Natural killer cell (primary cell): ENCODE measurements around the gene SMC6. TPM values are rescaled to one million over a fixed set of nuclear protein-coding genes. Genes with fewer than 3 reads are reported as not detected.

ENCODE experiments used
- ATAC-seq, 3 donors: fragments of 150-1000 bp in 2 of 3; fragments of 200-7000 bp in 1 of 3; cut with Tn5 transposase; 1 replicate in 1 of 3; 2 replicates in 2 of 3; pipeline ENCODE4 v1.10.0; 2021; ENCODE audit warnings: mild to moderate bottlenecking in 2 of 3, moderate library complexity in 2 of 3
- DNase-seq, 2 donors: peaks; one replicate each; pipeline versions ENCODE4 v3.0.0 to v3.0.0-alpha.2; 2013 to 2021; ENCODE audit warnings: mixed read lengths in 1 of 2
- H3K27ac ChIP-seq: one replicate; pipeline ENCODE4 v1.5.1; 2013; ENCODE audit warnings: mild to moderate bottlenecking, low read length
- H3K27me3 ChIP-seq: one replicate; pipeline ENCODE4 v1.6.1; 2013; ENCODE audit warnings: low read length; ENCODE audit not compliant: control insufficient read depth, insufficient read depth
- H3K36me3 ChIP-seq: one replicate; pipeline ENCODE4 v1.6.1; 2013; ENCODE audit warnings: low read length; ENCODE audit not compliant: control insufficient read depth, insufficient read depth
- H3K4me1 ChIP-seq: one replicate; pipeline ENCODE4 v1.6.1; 2013; ENCODE audit warnings: low read length; ENCODE audit not compliant: control insufficient read depth, insufficient read depth
- H3K4me3 ChIP-seq: one replicate; pipeline ENCODE4 v1.5.1; 2013; ENCODE audit warnings: low read length
- H3K9me3 ChIP-seq: one replicate; pipeline ENCODE4 v1.6.1; 2013; ENCODE audit warnings: low read length; ENCODE audit not compliant: control insufficient read depth, insufficient read depth
- H3K27ac Mint-ChIP-seq, 2 donors: one replicate each; pipeline ENCODE4 v1.8.0; 2022; ENCODE audit warnings: mild to moderate bottlenecking in 2 of 2, mixed read lengths in 2 of 2, moderate library complexity in 1 of 2
- H3K27me3 Mint-ChIP-seq, 2 donors: one replicate each; pipeline ENCODE4 v1.8.0; 2022; ENCODE audit warnings: low read depth in 2 of 2, mixed read lengths in 2 of 2
- H3K36me3 Mint-ChIP-seq: one replicate; pipeline ENCODE4 v1.8.0; 2022; ENCODE audit warnings: mixed read lengths
- H3K4me1 Mint-ChIP-seq, 2 donors: one replicate each; pipeline ENCODE4 v1.8.0; 2022; ENCODE audit warnings: mixed read lengths in 2 of 2
- H3K4me3 Mint-ChIP-seq: one replicate; pipeline ENCODE4 v1.8.0; 2022; ENCODE audit warnings: mild to moderate bottlenecking, moderate library complexity, mixed read lengths
- H3K9me3 Mint-ChIP-seq, 2 donors: one replicate each; pipeline ENCODE4 v1.8.0; 2022; ENCODE audit warnings: mixed read lengths in 2 of 2
- CTCF ChIP-seq: fragments of 200-600 bp; IDR thresholded peaks from one replicate; pipeline ENCODE4 v1.8.0; 2022; ENCODE audit warnings: antibody characterized with exemption
- WGBS: methylation state at CpG from one replicate; pipeline ENCODE4 v1.1.7; 2013; ENCODE audit warnings: missing lambda C conversion rate; ENCODE audit not compliant: insufficient coverage; 5-methylcytosine and 5-hydroxymethylcytosine counted together
- intact Hi-C: fragments of 100-400 bp; cut with micrococcal nuclease; formaldehyde crosslinking; loops from one replicate; pipeline ENCODE4 v1.14.2; 2022
- total RNA-seq, 4 donors: library from RNA; stranded (reverse); fragments of 120-200 nt in 1 of 4; gene quantifications; one replicate each; pipeline versions ENCODE4 v1.2.3 to v1.2.4, GENCODE V29; 2013 to 2022

Gene SMC6
- total RNA-seq, 3 donors from 2014 or later (not counting 1 experiment from before 2014, with no cell fraction given): 14.0 to 22.3 (median 20.6) TPM

DNA sequence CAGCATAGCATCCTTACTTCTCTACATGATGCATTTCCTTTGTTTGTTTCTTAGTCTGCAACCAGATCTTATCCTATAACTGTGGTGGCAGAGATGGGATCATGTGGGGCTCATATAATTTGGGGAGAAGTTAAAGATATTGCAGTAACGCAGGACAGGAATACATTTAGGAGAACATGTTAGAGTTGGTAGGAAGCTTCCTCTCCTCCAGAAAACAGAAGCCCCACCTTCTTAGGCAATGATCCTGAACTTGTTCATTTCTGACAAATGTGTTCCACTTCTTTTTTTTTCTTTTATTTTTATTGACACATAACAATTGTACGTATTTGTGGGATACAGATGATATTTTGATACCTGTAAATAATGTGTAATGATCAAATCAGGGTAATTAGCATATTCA is 113.2 kb downstream of the SMC6 start:
- no peak for TF ChIP-seq CTCF
- Histone ChIP-seq H3K27me3 (no peaks in the 10 kb centered on the region), H3K27ac (no peak overlapping the region), H3K4me3 (no peak overlapping the region), H3K36me3 (no peaks in the 10 kb centered on the region), H3K4me1 (no peaks in the 10 kb centered on the region), H3K9me3 (no peaks in the 10 kb centered on the region)
- Mint-ChIP-seq H3K27me3 (no peaks in the 10 kb centered on the region), H3K27ac (no peak overlapping the region), H3K36me3 (no peaks in the 10 kb centered on the region), H3K4me1 (no peaks in the 10 kb centered on the region), H3K4me3 (no peak overlapping the region), H3K9me3 (no peaks in the 10 kb centered on the region)
- intact Hi-C loops: no loop called here
- WGBS: 86% methylated on average over 1 of the region's 2 CpGs
- DNase-seq (no peak), ATAC-seq (no peak)

DNA sequence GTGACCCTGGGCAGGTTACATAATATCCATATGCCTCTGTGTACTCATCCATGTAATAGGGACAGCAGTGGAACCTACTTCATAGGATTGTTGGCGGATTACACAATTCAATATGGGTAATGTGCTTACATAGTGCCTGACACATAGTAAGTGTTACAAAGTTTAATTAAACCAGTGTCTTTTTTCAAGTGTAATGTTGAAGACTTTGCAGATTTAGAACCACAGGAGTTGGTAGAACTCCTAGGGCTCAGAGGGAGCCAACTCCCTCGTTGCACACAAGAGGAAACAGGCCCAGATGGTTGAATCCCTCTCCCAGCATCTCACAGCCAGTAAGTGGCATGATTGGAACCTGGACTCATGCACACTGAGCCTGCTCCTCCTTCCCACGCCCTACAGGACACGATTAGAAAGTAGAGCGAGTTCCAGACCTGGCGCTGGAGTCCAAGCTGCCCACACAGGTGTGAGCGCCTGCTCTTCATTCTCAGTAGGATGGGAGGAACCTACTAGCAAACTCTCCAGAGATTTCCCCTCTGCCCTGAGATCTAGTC is 115.3 kb downstream of the SMC6 start:
- Mint-ChIP-seq H3K9me3 (no peaks in the 10 kb centered on the region), H3K36me3 (no peaks in the 10 kb centered on the region), H3K4me3 (no peak overlapping the region), H3K27me3 (no peaks in the 10 kb centered on the region), H3K4me1 (no peaks in the 10 kb centered on the region), H3K27ac (no peak overlapping the region)
- H3K27ac ChIP-seq: no peak overlapping the region
- H3K36me3 ChIP-seq: no peaks in the 10 kb centered on the region
- H3K4me1 ChIP-seq: no peaks in the 10 kb centered on the region
- WGBS: 82% methylated on average over 7 of the region's 7 CpGs
- ATAC-seq (no peak), DNase-seq (no peak)
- no peak for TF ChIP-seq CTCF
- H3K4me3 ChIP-seq: no peak overlapping the region
- intact Hi-C loops: no loop called here
- H3K27me3 ChIP-seq: no peaks in the 10 kb centered on the region
- H3K9me3 ChIP-seq: no peaks in the 10 kb centered on the region

DNA sequence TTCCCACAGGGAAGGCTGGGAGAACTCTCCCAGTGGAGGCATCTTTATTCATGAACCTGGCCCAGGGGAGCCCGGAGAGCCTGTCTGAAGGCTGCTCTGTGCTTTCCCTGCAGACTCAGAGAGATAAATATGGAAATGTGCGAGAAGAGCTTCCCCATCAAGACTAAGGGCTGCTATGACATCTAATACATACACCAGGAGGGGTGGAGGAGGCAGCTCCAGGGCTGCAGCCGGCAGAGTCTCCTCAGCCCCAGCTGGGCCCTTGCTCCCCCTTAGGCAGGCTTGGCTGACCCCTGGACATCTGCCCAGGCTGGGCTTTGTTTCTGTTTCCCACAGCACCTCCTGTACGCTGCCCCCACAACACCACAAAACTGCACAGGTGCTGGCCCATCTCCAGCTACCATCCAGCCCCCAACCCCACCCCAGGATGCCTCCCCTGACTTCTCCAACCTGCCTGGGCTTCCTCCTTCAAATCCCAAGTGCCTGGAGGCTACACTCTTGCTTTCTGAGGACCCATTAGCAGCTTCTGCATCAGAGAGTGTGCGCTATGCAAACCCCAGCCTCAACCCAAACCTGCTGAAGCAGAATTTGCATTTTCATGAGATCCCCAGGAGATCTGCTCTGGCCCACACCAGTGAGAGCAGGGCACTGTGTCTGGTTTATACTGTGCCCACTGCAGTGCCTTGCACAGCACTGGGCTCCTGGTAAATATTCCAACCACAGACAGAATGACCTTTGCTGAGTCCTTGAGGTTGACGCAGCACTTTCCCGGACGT is 116.3 kb downstream of the SMC6 start:
- DNase-seq (no peak), ATAC-seq (no peak)
- 87% methylated on average over 8 of the region's 8 CpGs for WGBS
- Histone ChIP-seq H3K4me3 (no peak overlapping the region), H3K4me1 (no peaks in the 10 kb centered on the region), H3K27me3 (no peaks in the 10 kb centered on the region), H3K9me3 (no peaks in the 10 kb centered on the region), H3K27ac (no peak overlapping the region), H3K36me3 (no peaks in the 10 kb centered on the region)
- Mint-ChIP-seq H3K4me1 (no peaks in the 10 kb centered on the region), H3K9me3 (no peaks in the 10 kb centered on the region), H3K27me3 (no peaks in the 10 kb centered on the region), H3K4me3 (no peak overlapping the region), H3K36me3 (no peaks in the 10 kb centered on the region), H3K27ac (no peak overlapping the region)
- TF ChIP-seq CTCF: no peak
- intact Hi-C loops: no loop called here
